ENCODE measurements around the gene PLA2G4D. TPM values are rescaled to one million over a fixed set of nuclear protein-coding genes. Genes with fewer than 3 reads are reported as not detected.
"Not testable (repeated sequence)": the region's sequence is repeated elsewhere in the genome, so short reads cannot be mapped to it uniquely, and the experiment has no call there.

The PLA2G4D gene
- total RNA-seq, 3 donors from 2014 or later (not counting 1 experiment from before 2014, with no cell fraction given) = not detected

GRCh38 chr15:42097018-42097417 is 2.7 kb upstream of the PLA2G4D start:
- no peak for ATAC-seq
- Histone ChIP-seq H3K27me3 (ENCODE audit: control insufficient read depth, insufficient read depth, low read length) (no peaks in the 10 kb centered on the region), H3K4me1 (ENCODE audit: control insufficient read depth, insufficient read depth, low read length) (peaks cover 7% of the 10 kb centered on the region), H3K27ac (ENCODE audit: low read length) (no peak overlapping the region), H3K36me3 (ENCODE audit: control insufficient read depth, insufficient read depth, low read length) (no peaks in the 10 kb centered on the region), H3K9me3 (ENCODE audit: control insufficient read depth, insufficient read depth, low read length) (no peaks in the 10 kb centered on the region), H3K4me3 (ENCODE audit: low read length) (no peak overlapping the region)
- H3K27ac Mint-ChIP-seq = no peak overlapping the region
- intact Hi-C loops (cut with micrococcal nuclease) = no loop called here
- TF ChIP-seq CTCF (IDR thresholded peaks at IDR 0.05) = no peak
- 90% methylated on average over 3 of the region's 5 CpGs for WGBS (ENCODE audit: insufficient coverage)
- no peaks in the 10 kb centered on the region for H3K9me3 Mint-ChIP-seq
- H3K36me3 Mint-ChIP-seq = no peaks in the 10 kb centered on the region
- H3K27me3 Mint-ChIP-seq (ENCODE audit: low read depth in 2 of 2) = peaks cover 6 to 17% of the 10 kb centered on the region in 2 donors
- H3K4me1 Mint-ChIP-seq = no peaks in the 10 kb centered on the region
- DNase-seq = no peak
- no peak overlapping the region for H3K4me3 Mint-ChIP-seq

GRCh38 chr15:42093966-42094365 is 396 bp downstream of the PLA2G4D start:
- Mint-ChIP-seq H3K36me3 (no peaks in the 10 kb centered on the region), H3K27me3 (ENCODE audit: low read depth in 2 of 2) (peaks cover 13 to 14% of the 10 kb centered on the region in 2 donors), H3K4me1 (no peaks in the 10 kb centered on the region), H3K27ac (no peak overlapping the region), H3K4me3 (no peak overlapping the region), H3K9me3 (no peaks in the 10 kb centered on the region)
- ATAC-seq (no peak), DNase-seq (no peak)
- Histone ChIP-seq H3K27me3 (ENCODE audit: control insufficient read depth, insufficient read depth, low read length) (no peaks in the 10 kb centered on the region), H3K36me3 (ENCODE audit: control insufficient read depth, insufficient read depth, low read length) (no peaks in the 10 kb centered on the region), H3K4me1 (ENCODE audit: control insufficient read depth, insufficient read depth, low read length) (no peaks in the 10 kb centered on the region), H3K4me3 (ENCODE audit: low read length) (no peak overlapping the region), H3K27ac (ENCODE audit: low read length) (no peak overlapping the region), H3K9me3 (ENCODE audit: control insufficient read depth, insufficient read depth, low read length) (no peaks in the 10 kb centered on the region)
- intact Hi-C loops (cut with micrococcal nuclease) = no loop called here
- WGBS (ENCODE audit: insufficient coverage) = 72% methylated on average over 5 of the region's 7 CpGs
- no peak for TF ChIP-seq CTCF (IDR thresholded peaks at IDR 0.05)

- TF ChIP-seq CTCF (IDR thresholded peaks at IDR 0.05) = no peak
- no peak for ATAC-seq
- 80% methylated on average over 21 of the region's 21 CpGs for WGBS (ENCODE audit: insufficient coverage)
- Mint-ChIP-seq H3K4me3 (no peak overlapping the region), H3K36me3 (no peaks in the 10 kb centered on the region), H3K27me3 (ENCODE audit: low read depth in 2 of 2) (peaks cover 4 to 15% of the 10 kb centered on the region in 2 donors), H3K9me3 (no peaks in the 10 kb centered on the region), H3K27ac (no peak overlapping the region), H3K4me1 (no peaks in the 10 kb centered on the region)
- intact Hi-C loops (cut with micrococcal nuclease) = no loop called here
- no peaks in the 10 kb centered on the region for H3K4me1 ChIP-seq (ENCODE audit: control insufficient read depth, insufficient read depth, low read length)
- H3K4me3 ChIP-seq (ENCODE audit: low read length) = no peak overlapping the region
- no peak for DNase-seq
- no peaks in the 10 kb centered on the region for H3K27me3 ChIP-seq (ENCODE audit: control insufficient read depth, insufficient read depth, low read length)
- H3K27ac ChIP-seq (ENCODE audit: low read length) = no peak overlapping the region
- H3K9me3 ChIP-seq (ENCODE audit: control insufficient read depth, insufficient read depth, low read length) = no peaks in the 10 kb centered on the region
- H3K36me3 ChIP-seq (ENCODE audit: control insufficient read depth, insufficient read depth, low read length) = no peaks in the 10 kb centered on the region
These were observed 1.7 kb downstream of the PLA2G4D start for GRCh38 chr15:42092398-42093318.

- H3K36me3 ChIP-seq (ENCODE audit: control insufficient read depth, insufficient read depth, low read length); H3K9me3 Mint-ChIP-seq; H3K27me3 ChIP-seq (ENCODE audit: control insufficient read depth, insufficient read depth, low read length); H3K4me1 Mint-ChIP-seq; H3K4me3 Mint-ChIP-seq; intact Hi-C loops (cut with micrococcal nuclease); DNase-seq; H3K4me3 ChIP-seq (ENCODE audit: low read length); H3K4me1 ChIP-seq (ENCODE audit: control insufficient read depth, insufficient read depth, low read length); H3K36me3 Mint-ChIP-seq; H3K27ac Mint-ChIP-seq; ATAC-seq; H3K27ac ChIP-seq (ENCODE audit: low read length); H3K9me3 ChIP-seq (ENCODE audit: control insufficient read depth, insufficient read depth, low read length): not testable (repeated sequence)
- peaks cover 0 to 12% of the 10 kb centered on the region in 2 donors for H3K27me3 Mint-ChIP-seq (ENCODE audit: low read depth in 2 of 2)
- 77% methylated on average over 12 of the region's 14 CpGs for WGBS (ENCODE audit: insufficient coverage)
These were observed 2.5 kb downstream of the PLA2G4D start for GRCh38 chr15:42091753-42092397.

Data from natural killer cell (primary cell).